Glutamatergic neuron (in vitro differentiated cells): ENCODE results near the gene THSD4. TPM values are rescaled to one million over a fixed set of nuclear protein-coding genes. Genes with fewer than 3 reads are reported as not detected.

Source experiments
- DNase-seq: peaks from one replicate; pipeline ENCODE4 v3.0.0; 2022
- H3K27ac Mint-ChIP-seq: one replicate; pipeline ENCODE4 v1.8.0; 2020; ENCODE audit warnings: mild to moderate bottlenecking, mixed read lengths, inconsistent platforms; ENCODE audit not compliant: unreplicated experiment
- H3K27me3 Mint-ChIP-seq: one replicate; pipeline ENCODE4 v1.8.0; 2020; ENCODE audit warnings: mild to moderate bottlenecking, moderate library complexity, mixed read lengths, inconsistent platforms; ENCODE audit not compliant: unreplicated experiment
- H3K36me3 Mint-ChIP-seq: one replicate; pipeline ENCODE4 v1.8.0; 2020; ENCODE audit warnings: mild to moderate bottlenecking, mixed read lengths, inconsistent platforms; ENCODE audit not compliant: unreplicated experiment
- H3K4me1 Mint-ChIP-seq: one replicate; pipeline ENCODE4 v1.8.0; 2020; ENCODE audit warnings: mild to moderate bottlenecking, low read depth, mixed read lengths, inconsistent platforms; ENCODE audit not compliant: unreplicated experiment
- H3K4me3 Mint-ChIP-seq: one replicate; pipeline ENCODE4 v1.8.0; 2020; ENCODE audit warnings: mild to moderate bottlenecking, mixed read lengths, inconsistent platforms; ENCODE audit not compliant: unreplicated experiment
- H3K9me3 Mint-ChIP-seq: one replicate; pipeline ENCODE4 v1.8.0; 2020; ENCODE audit warnings: mild to moderate bottlenecking, moderate library complexity, mixed read lengths, inconsistent platforms; ENCODE audit not compliant: unreplicated experiment
- CTCF ChIP-seq: fragments of 200-600 bp; sonication (generic); IDR thresholded peaks from one replicate; pipeline ENCODE4 v1.5.0; 2021; ENCODE audit not compliant: partially characterized antibody, unreplicated experiment
- total RNA-seq: library from RNA; stranded (reverse); fragmentation: NEBNext Ultra II Directional; extraction: Animal tissue kit (Norgen Biotek cat#: 25700); gene quantifications from one replicate; pipeline ENCODE4 v1.2.1, GENCODE V29; 2021; ENCODE audit not compliant: unreplicated experiment

THSD4 gene
- total RNA-seq, 1 donor from 2014 or later: 12.3 TPM

GRCh38 chr15:71811752-71812735, 696.8 kb downstream of the THSD4 start:
- no peak for DNase-seq
- no peaks in the 10 kb centered on the region for H3K36me3 Mint-ChIP-seq
- H3K27ac Mint-ChIP-seq: no peak overlapping the region

GRCh38 chr15:71812966-71813722, 697.9 kb downstream of the THSD4 start:
- H3K36me3 Mint-ChIP-seq: peaks cover 10% of the 10 kb centered on the region
- H3K27me3 Mint-ChIP-seq: peaks cover 3% of the 10 kb centered on the region
- DNase-seq: no peak
- H3K4me1 Mint-ChIP-seq: peaks cover 7% of the 10 kb centered on the region
- H3K27ac Mint-ChIP-seq: no peak overlapping the region
- peaks cover 7% of the 10 kb centered on the region for H3K9me3 Mint-ChIP-seq
- TF ChIP-seq CTCF: no peak
- no peak overlapping the region for H3K4me3 Mint-ChIP-seq

More at GRCh38 chr15:71811752-71812735, 696.8 kb downstream of the THSD4 start:
- Mint-ChIP-seq H3K9me3 (peaks cover 5% of the 10 kb centered on the region), H3K4me3 (no peak overlapping the region), H3K4me1 (peaks cover 17% of the 10 kb centered on the region), H3K27me3 (peaks cover 3% of the 10 kb centered on the region)
- TF ChIP-seq CTCF: no peak

- Mint-ChIP-seq H3K36me3 (peaks cover 14% of the 10 kb centered on the region), H3K9me3 (peaks cover 7% of the 10 kb centered on the region), H3K27ac (no peak overlapping the region), H3K27me3 (peaks cover 7% of the 10 kb centered on the region), H3K4me1 (peaks cover 3% of the 10 kb centered on the region), H3K4me3 (no peak overlapping the region)
- DNase-seq: no peak
- no peak for TF ChIP-seq CTCF
These were observed 698.6 kb downstream of the THSD4 start for GRCh38 chr15:71813723-71814470.

GRCh38 chr15:71815301-71815700, 700.0 kb downstream of the THSD4 start:
- no peak for DNase-seq
- Mint-ChIP-seq H3K36me3 (peaks cover 18% of the 10 kb centered on the region), H3K4me3 (no peak overlapping the region), H3K9me3 (peaks cover 7% of the 10 kb centered on the region), H3K27me3 (peaks cover 7% of the 10 kb centered on the region), H3K4me1 (peaks cover 3% of the 10 kb centered on the region), H3K27ac (no peak overlapping the region)
- no peak for TF ChIP-seq CTCF
